Gastrocnemius medialis (tissue), 4 donors: ENCODE measurements around the gene RNF220. TPM values are rescaled to one million over a fixed set of nuclear protein-coding genes. Genes with fewer than 3 reads are reported as not detected.

Experiments used
- ATAC-seq, 2 donors: fragments of 150-250 bp; one replicate each; pipeline ENCODE4 v1.9.1; 2016
- DNase-seq, 2 donors: peaks; one replicate each; pipeline ENCODE4 v3.0.0-alpha.2; 2019
- H3K27ac ChIP-seq, 4 donors: fragments of 200-600 bp; sonication (generic); 1 replicate in 1 of 4; 2 replicates in 3 of 4; pipeline ENCODE4 v1.5.1; 2016 to 2018; ENCODE audit warnings: mild to moderate bottlenecking in 2 of 4, moderate library complexity in 1 of 4
- H3K27me3 ChIP-seq, 3 donors: fragments of 200-600 bp; sonication (generic) in 2 of 3; 1 replicate in 1 of 3; 2 replicates in 2 of 3; pipeline versions ENCODE4 v1.5.1 to v1.6.0; 2016 to 2019; ENCODE audit warnings: mild to moderate bottlenecking in 1 of 3, moderate library complexity in 1 of 3
- H3K36me3 ChIP-seq, 2 donors: fragments of 200-600 bp; sonication (generic) in 1 of 2; one replicate each; pipeline ENCODE4 v1.5.1; 2017 to 2018
- H3K4me1 ChIP-seq, 2 donors: fragments of 200-600 bp; sonication (generic) in 1 of 2; one replicate each; pipeline ENCODE4 v1.5.1; 2016 to 2017; ENCODE audit warnings: mild to moderate bottlenecking in 2 of 2
- H3K4me3 ChIP-seq, 4 donors: fragments of 200-600 bp; sonication (generic) in 3 of 4; 1 replicate in 1 of 4; 2 replicates in 3 of 4; pipeline ENCODE4 v1.5.1; 2016 to 2019; ENCODE audit warnings: mild to moderate bottlenecking in 2 of 4
- H3K9me3 ChIP-seq, 3 donors: fragments of 200-600 bp; sonication (generic) in 2 of 3; 1 replicate in 1 of 3; 2 replicates in 2 of 3; pipeline ENCODE4 v1.5.1; 2016 to 2019
- CTCF ChIP-seq, 5 experiments: fragments of 450-650 bp in 3 of 5; fragments of 200-600 bp in 2 of 5; sonication (generic) in 2 of 5; IDR thresholded peaks in 4 of 5; conservative IDR thresholded peaks in 1 of 5; 1 replicate in 4 of 5; 2 replicates in 1 of 5; pipeline ENCODE4 v1.5.1; 2016 to 2019; ENCODE audit warnings: antibody characterized with exemption in 5 of 5, mild to moderate bottlenecking in 3 of 5, moderate library complexity in 3 of 5
- POLR2A ChIP-seq, 2 donors: fragments of 450-650 bp; IDR thresholded peaks; one replicate each; pipeline ENCODE4 v1.6.1; 2017; ENCODE audit warnings: antibody characterized with exemption in 2 of 2, mild to moderate bottlenecking in 2 of 2, moderate library complexity in 2 of 2
- in situ Hi-C, 4 donors: fragments of 200-750 bp; cut with MboI; loops; one replicate each; pipeline versions ENCODE4 v1.15.0 to v1.8.0; 2017; ENCODE audit warnings: low sequenced_read_pairs in 4 of 4
- intact Hi-C: fragments of 100-400 bp; cut with DNase I; formaldehyde crosslinking; loops from one replicate; pipeline ENCODE4 v1.15.1; 2023; ENCODE audit warnings: low total_unique reads
- total RNA-seq, 4 donors: library from RNA; depleted of rRNA; stranded (reverse); fragments of >200 nt; gene quantifications; one replicate each; pipeline versions ENCODE4 v1.1.0 to v1.2.3, GENCODE V29; 2016

RNF220 gene
- total RNA-seq, 4 donors from 2014 or later, result 91.2 to 172 (median 128) TPM

- Histone ChIP-seq H3K27me3 (no peaks in the 10 kb centered on the region), H3K4me1 (peaks cover 60 to 66% of the 10 kb centered on the region in 2 donors), H3K9me3 (no peaks in the 10 kb centered on the region), H3K36me3 (peaks cover 0 to 55% of the 10 kb centered on the region in 2 donors), H3K4me3 (no peak overlapping the region), H3K27ac (no peak overlapping the region)
- in situ Hi-C loops, result no loop called here
- TF ChIP-seq POLR2A (IDR thresholded peaks at IDR 0.05) (no peak), CTCF (IDR thresholded peaks at IDR 0.05 in 4 of 5, conservative IDR thresholded peaks at IDR 0.05 in 1 of 5) (no peak)
- no peak for DNase-seq
- no peak for ATAC-seq
- intact Hi-C loops, result loop anchor here (5.0 kb wide), 2 partner anchors 38 to 98 kb away; partner anchors contain the start of genes ARMH1, RNU5D-1 and TMEM53
These were observed 229.6 kb downstream of the RNF220 start for GRCh38 chr1:44634606-44635189.

GRCh38 chr1:44635439-44635838, 230.4 kb downstream of the RNF220 start:
- in situ Hi-C loops (no loop called here), intact Hi-C loops (no loop called here)
- Histone ChIP-seq H3K4me1 (peaks cover 67 to 73% of the 10 kb centered on the region in 2 donors), H3K9me3 (no peaks in the 10 kb centered on the region), H3K36me3 (peaks cover 0 to 57% of the 10 kb centered on the region in 2 donors), H3K4me3 (no peak overlapping the region), H3K27ac (peak overlapping the region in 1 of 4 donors; percentile 70), H3K27me3 (no peaks in the 10 kb centered on the region)
- ATAC-seq (no peak), DNase-seq (no peak)
- TF ChIP-seq CTCF (IDR thresholded peaks at IDR 0.05 in 4 of 5, conservative IDR thresholded peaks at IDR 0.05 in 1 of 5), result no peak
- no peak for TF ChIP-seq POLR2A (IDR thresholded peaks at IDR 0.05)

GRCh38 chr1:44636083-44636687, 231.1 kb downstream of the RNF220 start:
- no peak for ATAC-seq
- Histone ChIP-seq H3K9me3 (no peaks in the 10 kb centered on the region), H3K36me3 (peaks cover 0 to 62% of the 10 kb centered on the region in 2 donors), H3K27me3 (no peaks in the 10 kb centered on the region), H3K4me1 (peaks cover 73 to 80% of the 10 kb centered on the region in 2 donors), H3K4me3 (no peak overlapping the region), H3K27ac (peak overlapping the region; percentile 70 to 82 (median 76))
- DNase-seq, result no peak
- intact Hi-C loops, result no loop called here
- TF ChIP-seq POLR2A (IDR thresholded peaks at IDR 0.05), result no peak
- TF ChIP-seq CTCF (IDR thresholded peaks at IDR 0.05 in 4 of 5, conservative IDR thresholded peaks at IDR 0.05 in 1 of 5), result no peak
- in situ Hi-C loops, result no loop called here

- Histone ChIP-seq H3K4me1 (peaks cover 79 to 88% of the 10 kb centered on the region in 2 donors), H3K9me3 (no peaks in the 10 kb centered on the region), H3K4me3 (no peak overlapping the region), H3K36me3 (peaks cover 0 to 70% of the 10 kb centered on the region in 2 donors), H3K27me3 (no peaks in the 10 kb centered on the region), H3K27ac (peak overlapping the region; percentile 70 to 82 (median 76))
- DNase-seq (peak; percentile 40 to 76), ATAC-seq (peak; percentile 55 to 64)
- in situ Hi-C loops, result no loop called here
- intact Hi-C loops, result no loop called here
- TF ChIP-seq POLR2A (IDR thresholded peaks at IDR 0.05), result peak in 1 of 2 donors; percentile 34
- no peak for TF ChIP-seq CTCF (IDR thresholded peaks at IDR 0.05 in 4 of 5, conservative IDR thresholded peaks at IDR 0.05 in 1 of 5)
These were observed 231.9 kb downstream of the RNF220 start for GRCh38 chr1:44636688-44637598.
